Measurements from ENCODE around the gene CPLANE1. TPM values are rescaled to one million over a fixed set of nuclear protein-coding genes. Genes with fewer than 3 reads are reported as not detected.
A peak's percentile ranks its signal among the peaks of the same experiment; 100 is the strongest.

The CPLANE1 gene
- total and polyA plus RNA-seq, 10 of the 15 experiments (the other 5 are each of a cell fraction or from before 2014, with no cell fraction given): 1.7 to 14.8 (median 6.7) TPM

GRCh38 chr5:37111426-37112382 lies 137.5 kb downstream of the CPLANE1 start (continued):
- TF ChIP-seq E4F1 (IDR thresholded peaks at IDR 0.05; ENCODE audit: borderline replicate concordance, partially characterized antibody) (no peak), TCF7 (IDR thresholded peaks at IDR 0.05; ENCODE audit: borderline replicate concordance) (peak; percentile 94), ZBED1 (IDR thresholded peaks at IDR 0.05; ENCODE audit: borderline replicate concordance) (peak; percentile 33; the same call in 1 of the 2 replicates), NFYB (IDR thresholded peaks at IDR 0.05; ENCODE audit: insufficient read depth, low read depth, low read length) (no peak), BMI1 (IDR thresholded peaks at IDR 0.05; ENCODE audit: borderline replicate concordance) (peak; percentile 41; the same call in 1 of the 2 replicates), ATF7 (IDR thresholded peaks at IDR 0.05; ENCODE audit: low read depth) (peak; percentile 65), ZNF274 (IDR thresholded peaks at IDR 0.05; ENCODE audit: insufficient read depth, insufficient read length) (no peak), RAD51 (IDR thresholded peaks at IDR 0.05) (peak; percentile 9; the same call in 1 of the 2 replicates), E2F4 (IDR thresholded peaks at IDR 0.05; ENCODE audit: low read depth, low read length) (no peak), MYB (IDR thresholded peaks at IDR 0.05; ENCODE audit: borderline replicate concordance, low read depth, low read length) (peak; percentile 75), POLR2AphosphoS5 (IDR thresholded peaks at IDR 0.05; ENCODE audit: low read length) (no peak), E2F8 (IDR thresholded peaks at IDR 0.05; ENCODE audit: low read depth, partially characterized antibody) (peak; percentile 33), MLLT1 (IDR thresholded peaks at IDR 0.05) (peak; percentile 79), BHLHE40 (IDR thresholded peaks at IDR 0.05; ENCODE audit: borderline replicate concordance in 1 of 2, low read depth in 2 of 2, low read length in 1 of 2) (peak in 1 of 2 experiments; percentile 17; a peak in 1 of 4 replicates), BACH1 (IDR thresholded peaks at IDR 0.05; ENCODE audit: borderline replicate concordance) (peak; percentile 53; the same call in 1 of the 2 replicates), TAF1 (IDR thresholded peaks at IDR 0.05; ENCODE audit: borderline replicate concordance, low read depth, low read length) (no peak)
